ENCODE measurements around the gene PCNX4. TPM values are rescaled to one million over a fixed set of nuclear protein-coding genes. Genes with fewer than 3 reads are reported as not detected.

PCNX4 gene
- total RNA-seq, 1 experiment from 2014 or later: 130 TPM

DNA sequence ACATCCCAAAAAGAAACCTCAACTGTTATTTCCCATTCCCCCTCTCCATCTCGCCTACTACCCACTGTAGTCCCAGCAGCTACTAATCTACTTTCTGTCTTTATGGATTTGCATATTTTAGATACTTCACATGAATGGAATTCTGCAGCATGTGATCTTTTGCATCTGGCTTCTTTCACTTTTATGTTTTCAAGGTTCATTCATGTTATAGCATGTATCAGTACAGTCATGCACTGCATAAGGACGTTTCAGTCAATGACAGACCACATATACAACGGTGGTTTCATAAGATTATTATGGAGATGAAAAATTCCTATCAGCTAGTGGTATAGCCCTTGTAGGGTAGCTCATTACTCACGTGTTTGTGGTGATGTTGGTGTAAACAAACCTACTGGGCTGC lies 24.5 kb downstream of the PCNX4 start:
- Histone ChIP-seq H3K27me3 (replicated peaks) (no peaks in the 10 kb centered on the region), H3K9me3 (replicated peaks) (no peaks in the 10 kb centered on the region), H3K27ac (no peak overlapping the region), H3K36me3 (peaks cover 72% of the 10 kb centered on the region), H3K4me1 (replicated peaks) (no peaks in the 10 kb centered on the region), H3K4me3 (no peak overlapping the region)
- DNase-seq (ENCODE audit: low read depth in 1 of 2, low spot score in 2 of 2): no peak

DNA sequence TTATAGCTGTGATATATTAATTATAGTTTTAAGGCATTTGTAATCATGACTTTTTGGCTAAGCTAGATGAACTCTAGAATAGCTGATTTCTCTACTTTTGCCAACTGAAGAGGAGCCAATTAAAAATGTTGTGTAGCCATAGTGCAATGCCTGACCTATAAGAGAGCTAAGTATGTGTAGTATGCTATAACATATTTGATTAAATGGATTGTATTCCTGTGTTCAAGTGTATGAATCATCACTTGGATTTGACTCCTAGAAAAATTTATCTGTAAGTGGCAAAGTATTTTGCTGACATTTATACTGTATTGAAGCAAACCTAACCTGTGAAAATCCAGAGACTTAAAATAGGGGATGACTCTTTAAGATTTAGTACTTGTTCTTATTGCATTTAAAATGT lies 34.2 kb downstream of the PCNX4 start:
- Histone ChIP-seq H3K4me3 (no peak overlapping the region), H3K27ac (no peak overlapping the region), H3K27me3 (replicated peaks) (no peaks in the 10 kb centered on the region), H3K9me3 (replicated peaks) (no peaks in the 10 kb centered on the region), H3K36me3 (peaks cover 88% of the 10 kb centered on the region), H3K4me1 (replicated peaks) (no peaks in the 10 kb centered on the region)
- DNase-seq (ENCODE audit: low read depth in 1 of 2, low spot score in 2 of 2): no peak

DNA sequence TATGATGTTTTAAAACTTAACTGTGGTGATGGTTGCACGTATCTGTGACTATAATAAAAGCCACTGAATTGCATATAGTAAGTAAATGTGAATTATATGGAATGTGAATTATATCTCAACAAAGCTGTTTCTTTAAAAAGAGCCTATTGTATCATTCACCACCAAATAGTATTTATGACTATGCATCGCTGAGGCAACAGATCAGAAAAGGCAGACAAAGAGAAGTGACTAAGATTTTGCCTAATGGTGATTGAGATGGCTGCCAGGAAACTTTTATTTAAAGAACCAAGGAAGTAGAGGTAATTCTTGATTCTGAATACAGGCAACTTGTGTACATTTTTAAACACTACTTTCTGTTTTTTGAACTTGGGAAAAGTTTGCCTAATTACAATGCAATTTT lies 41.8 kb downstream of the PCNX4 start:
- DNase-seq (ENCODE audit: low read depth in 1 of 2, low spot score in 2 of 2): no peak
- Histone ChIP-seq H3K4me3 (no peak overlapping the region), H3K27me3 (replicated peaks) (no peaks in the 10 kb centered on the region), H3K9me3 (replicated peaks) (no peaks in the 10 kb centered on the region), H3K36me3 (peaks cover 59% of the 10 kb centered on the region), H3K27ac (no peak overlapping the region), H3K4me1 (replicated peaks) (no peaks in the 10 kb centered on the region)

DNA sequence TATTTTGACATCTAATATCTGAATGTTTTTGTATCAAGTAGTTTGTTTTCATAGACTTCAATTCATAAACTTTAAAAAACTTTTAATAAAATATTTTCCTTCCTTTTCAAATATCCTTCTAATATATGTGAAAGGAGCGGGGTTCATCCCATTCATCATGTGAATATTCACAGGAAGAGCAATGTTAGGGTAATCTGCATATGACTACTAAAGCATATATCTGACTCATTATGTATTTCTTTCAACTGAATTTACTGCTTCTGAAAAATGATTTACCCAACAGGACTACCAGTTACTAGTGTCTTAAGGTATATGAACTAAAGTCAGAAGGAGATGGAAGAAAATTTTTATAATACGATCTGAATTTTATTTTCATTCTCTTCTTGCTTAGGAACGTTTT lies 43.0 kb downstream of the PCNX4 start:
- H3K27ac ChIP-seq: no peak overlapping the region
- H3K36me3 ChIP-seq: peaks cover 49% of the 10 kb centered on the region
- no peaks in the 10 kb centered on the region for H3K9me3 ChIP-seq (replicated peaks)
- H3K27me3 ChIP-seq (replicated peaks): no peaks in the 10 kb centered on the region
- no peak for DNase-seq (ENCODE audit: low read depth in 1 of 2, low spot score in 2 of 2)
- no peaks in the 10 kb centered on the region for H3K4me1 ChIP-seq (replicated peaks)
- H3K4me3 ChIP-seq: no peak overlapping the region

DNA sequence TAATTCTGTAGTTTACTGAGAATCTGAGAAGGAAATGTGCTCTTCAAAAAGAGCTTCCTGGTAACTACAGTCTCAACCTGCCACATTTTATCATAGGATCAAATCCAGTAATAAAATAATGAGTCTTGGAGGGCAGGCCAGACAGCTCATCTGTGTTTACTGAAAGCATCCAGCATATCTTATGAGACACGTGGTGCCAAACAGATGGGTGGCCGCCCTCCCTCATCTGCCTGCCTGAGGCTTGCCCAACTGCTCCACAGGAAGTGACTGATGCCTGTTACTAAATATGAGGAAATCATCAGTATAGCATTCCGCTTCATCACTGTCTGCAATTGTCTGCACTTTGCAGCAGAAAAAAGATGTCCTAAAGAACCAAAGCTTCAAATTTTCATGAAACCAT lies 60.0 kb downstream of the PCNX4 start:
- Histone ChIP-seq H3K4me3 (no peak overlapping the region), H3K27ac (peak overlapping the region; percentile 92), H3K36me3 (peaks cover 66% of the 10 kb centered on the region), H3K9me3 (replicated peaks) (no peaks in the 10 kb centered on the region), H3K27me3 (replicated peaks) (no peaks in the 10 kb centered on the region), H3K4me1 (replicated peaks) (peaks cover 54% of the 10 kb centered on the region)
- DNase-seq (ENCODE audit: low read depth in 1 of 2, low spot score in 2 of 2): peak; percentile 80 to 93

DNA sequence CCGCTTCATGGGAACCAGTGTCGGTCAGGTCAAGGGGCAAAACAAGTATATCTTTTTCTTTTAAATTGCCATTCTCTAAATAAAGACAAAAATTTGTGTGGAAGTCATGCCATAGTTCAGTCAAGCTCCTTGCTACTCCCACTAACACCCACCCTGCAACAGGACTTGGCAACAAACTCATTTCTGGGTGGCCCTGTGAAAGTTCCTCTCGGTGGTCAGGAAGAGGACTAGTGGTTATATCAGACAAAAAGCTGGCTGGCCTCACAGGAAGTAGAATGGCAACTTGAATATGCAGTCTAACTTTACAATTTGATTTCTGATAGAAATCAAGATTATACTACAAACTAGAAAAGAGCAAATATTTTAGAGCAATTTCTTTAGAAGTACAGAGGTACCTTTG lies 62.3 kb downstream of the PCNX4 start:
- peak; percentile 82 to 85 for DNase-seq (ENCODE audit: low read depth in 1 of 2, low spot score in 2 of 2)
- Histone ChIP-seq H3K27me3 (replicated peaks) (no peaks in the 10 kb centered on the region), H3K4me1 (replicated peaks) (peaks cover 54% of the 10 kb centered on the region), H3K4me3 (no peak overlapping the region), H3K9me3 (replicated peaks) (no peaks in the 10 kb centered on the region), H3K27ac (peak overlapping the region; percentile 92), H3K36me3 (peaks cover 57% of the 10 kb centered on the region)

DNA sequence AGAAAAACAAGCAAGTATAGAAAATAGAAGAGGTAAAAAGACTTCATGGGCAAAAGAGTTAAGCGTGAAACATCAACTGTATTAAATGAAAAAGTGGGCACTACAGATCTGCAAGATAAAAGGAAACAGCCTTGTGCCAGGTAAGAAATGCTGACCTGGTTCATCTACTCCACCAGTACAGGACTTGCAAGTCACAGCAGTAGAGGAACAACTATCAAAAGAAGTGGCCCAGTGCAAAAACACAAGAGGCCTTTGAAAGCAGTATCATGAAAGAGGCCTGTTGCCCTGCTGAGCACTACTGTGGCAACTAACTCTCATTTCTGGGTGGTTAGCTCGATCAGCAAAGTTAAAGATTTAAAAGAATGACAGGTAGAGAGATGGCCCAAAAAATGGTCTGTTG lies 62.9 kb downstream of the PCNX4 start:
- DNase-seq (ENCODE audit: low read depth in 1 of 2, low spot score in 2 of 2): no peak
- H3K27me3 ChIP-seq (replicated peaks): no peaks in the 10 kb centered on the region

DNA sequence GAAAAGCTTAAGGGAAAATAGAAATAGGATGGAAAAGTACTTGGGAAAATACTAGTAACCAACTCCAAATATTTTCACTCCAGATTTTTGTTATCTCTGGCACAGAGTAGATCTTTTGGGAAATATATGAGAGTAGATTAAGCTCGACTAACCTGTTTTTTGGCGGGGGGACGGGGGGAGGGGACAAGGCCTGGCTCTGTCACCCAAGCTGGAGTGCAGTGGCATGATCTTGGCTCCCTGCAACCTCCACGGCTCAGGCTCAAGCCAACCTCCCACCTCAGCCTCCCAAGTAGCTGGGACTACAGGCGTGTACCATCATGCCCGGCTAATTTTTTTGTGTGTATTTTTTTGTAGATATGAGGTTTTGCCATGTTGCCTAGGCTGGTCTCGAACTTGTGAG lies 68.7 kb downstream of the PCNX4 start:
- H3K9me3 ChIP-seq (replicated peaks): no peaks in the 10 kb centered on the region

More for the DNA sequence above, 62.9 kb downstream of the PCNX4 start:
- H3K4me1 ChIP-seq (replicated peaks): peaks cover 57% of the 10 kb centered on the region
- H3K9me3 ChIP-seq (replicated peaks): no peaks in the 10 kb centered on the region
- H3K36me3 ChIP-seq: peaks cover 50% of the 10 kb centered on the region
- H3K4me3 ChIP-seq: no peak overlapping the region
- peak overlapping the region; percentile 92 for H3K27ac ChIP-seq

DNA sequence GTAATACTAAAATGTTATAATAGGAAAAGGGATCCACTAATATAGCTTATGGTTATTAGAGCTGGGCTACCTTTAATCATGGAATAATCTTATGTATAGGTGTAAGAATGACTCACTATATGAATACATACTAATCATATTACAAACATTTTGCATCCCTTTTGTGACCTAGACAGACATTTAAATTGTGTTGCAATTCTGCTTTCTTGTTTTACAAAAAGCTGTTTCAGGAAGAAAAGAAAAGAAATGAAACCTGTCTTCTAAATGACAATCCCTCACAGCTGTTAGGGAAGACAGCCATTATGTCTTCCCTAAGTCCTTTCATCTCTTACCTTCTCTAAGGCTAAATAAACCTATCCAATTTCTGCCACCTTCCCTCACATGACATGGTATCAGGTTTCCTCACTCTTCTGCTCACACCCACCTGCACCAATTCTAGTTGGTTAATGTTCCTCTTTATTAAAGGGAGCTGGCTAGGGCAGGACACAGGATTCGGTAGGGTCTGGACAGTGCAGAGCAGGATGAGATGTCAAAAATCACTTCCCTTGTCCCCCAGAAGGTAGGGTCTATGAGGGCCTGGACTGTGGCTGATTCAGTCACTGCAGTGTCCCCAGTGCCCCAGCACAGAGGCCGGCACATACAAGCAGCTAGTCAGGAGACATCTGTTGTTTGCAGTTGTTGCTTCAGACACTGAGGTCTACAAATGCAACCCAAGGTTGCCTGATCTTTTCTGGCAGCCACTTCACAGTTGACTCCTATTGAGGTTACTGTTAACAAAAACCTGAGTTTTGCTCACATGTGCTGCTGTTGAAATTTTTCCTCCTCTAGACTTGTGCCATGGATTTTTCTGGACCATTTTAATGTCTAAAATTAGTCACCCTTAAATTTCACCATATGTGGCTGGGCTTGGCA lies 69.7 kb downstream of the PCNX4 start:
- peaks cover 22% of the 10 kb centered on the region for H3K4me1 ChIP-seq (replicated peaks)
- no peak overlapping the region for H3K27ac ChIP-seq
- no peaks in the 10 kb centered on the region; the same call in 1 of the 2 replicates for H3K27me3 ChIP-seq (replicated peaks)
- H3K4me3 ChIP-seq: no peak overlapping the region
- DNase-seq (ENCODE audit: low read depth in 1 of 2, low spot score in 2 of 2): no peak
- H3K9me3 ChIP-seq (replicated peaks): no peaks in the 10 kb centered on the region
- peaks cover 28% of the 10 kb centered on the region for H3K36me3 ChIP-seq

More for the DNA sequence above, 68.7 kb downstream of the PCNX4 start:
- no peak for DNase-seq (ENCODE audit: low read depth in 1 of 2, low spot score in 2 of 2)
- H3K27ac ChIP-seq: no peak overlapping the region
- no peak overlapping the region for H3K4me3 ChIP-seq
- H3K27me3 ChIP-seq (replicated peaks): no peaks in the 10 kb centered on the region; the same call in 1 of the 2 replicates
- peaks cover 33% of the 10 kb centered on the region for H3K36me3 ChIP-seq
- H3K4me1 ChIP-seq (replicated peaks): peaks cover 17% of the 10 kb centered on the region

DNA sequence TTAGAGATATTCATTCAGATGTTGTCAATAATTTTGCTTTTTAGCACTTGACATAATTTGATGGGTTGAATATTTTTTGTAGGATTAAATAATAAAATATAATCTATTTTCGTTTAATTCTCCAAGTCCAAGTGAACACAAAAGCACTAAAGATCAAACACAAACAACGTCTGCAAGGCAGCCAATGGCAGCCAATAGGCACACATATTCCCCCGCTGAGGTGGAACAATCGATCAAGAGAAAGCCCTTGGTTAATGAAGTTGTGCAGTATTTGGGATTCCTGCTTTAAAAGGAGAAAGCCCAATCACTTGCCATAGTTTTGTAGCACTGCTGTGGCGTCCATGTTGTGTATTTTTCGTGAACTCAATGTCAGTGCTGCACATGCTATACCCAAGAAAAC lies 72.0 kb downstream of the PCNX4 start:
- H3K36me3 ChIP-seq: peaks cover 18% of the 10 kb centered on the region
- H3K4me1 ChIP-seq (replicated peaks): peaks cover 23% of the 10 kb centered on the region
- no peak for DNase-seq (ENCODE audit: low read depth in 1 of 2, low spot score in 2 of 2)
- no peaks in the 10 kb centered on the region for H3K9me3 ChIP-seq (replicated peaks)
- H3K27me3 ChIP-seq (replicated peaks): no peaks in the 10 kb centered on the region; the same call in 1 of the 2 replicates
- H3K4me3 ChIP-seq: peak overlapping the region; percentile 82
- no peak overlapping the region for H3K27ac ChIP-seq

DNA sequence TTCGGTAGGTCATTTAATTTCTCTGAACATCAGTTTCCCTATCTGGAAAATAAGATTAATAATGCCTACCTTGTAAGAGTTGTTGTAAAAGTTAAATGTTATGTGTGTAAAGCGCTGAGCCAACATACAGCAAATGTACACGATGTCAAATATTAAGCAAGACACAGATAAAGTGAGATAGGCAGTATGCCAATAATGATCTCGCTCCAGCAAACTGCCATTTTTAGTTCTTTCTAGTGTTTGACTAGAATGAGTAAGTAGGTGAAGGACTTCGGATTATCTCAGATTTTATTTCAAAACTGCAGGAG lies 72.6 kb downstream of the PCNX4 start:
- no peaks in the 10 kb centered on the region for H3K9me3 ChIP-seq (replicated peaks)
- peaks cover 18% of the 10 kb centered on the region for H3K36me3 ChIP-seq
- peak overlapping the region; percentile 82 for H3K4me3 ChIP-seq
- H3K27ac ChIP-seq: peak overlapping the region; percentile 69
- H3K27me3 ChIP-seq (replicated peaks): no peaks in the 10 kb centered on the region; the same call in 1 of the 2 replicates
- DNase-seq (ENCODE audit: low read depth in 1 of 2, low spot score in 2 of 2): no peak
- H3K4me1 ChIP-seq (replicated peaks): peaks cover 22% of the 10 kb centered on the region

DNA sequence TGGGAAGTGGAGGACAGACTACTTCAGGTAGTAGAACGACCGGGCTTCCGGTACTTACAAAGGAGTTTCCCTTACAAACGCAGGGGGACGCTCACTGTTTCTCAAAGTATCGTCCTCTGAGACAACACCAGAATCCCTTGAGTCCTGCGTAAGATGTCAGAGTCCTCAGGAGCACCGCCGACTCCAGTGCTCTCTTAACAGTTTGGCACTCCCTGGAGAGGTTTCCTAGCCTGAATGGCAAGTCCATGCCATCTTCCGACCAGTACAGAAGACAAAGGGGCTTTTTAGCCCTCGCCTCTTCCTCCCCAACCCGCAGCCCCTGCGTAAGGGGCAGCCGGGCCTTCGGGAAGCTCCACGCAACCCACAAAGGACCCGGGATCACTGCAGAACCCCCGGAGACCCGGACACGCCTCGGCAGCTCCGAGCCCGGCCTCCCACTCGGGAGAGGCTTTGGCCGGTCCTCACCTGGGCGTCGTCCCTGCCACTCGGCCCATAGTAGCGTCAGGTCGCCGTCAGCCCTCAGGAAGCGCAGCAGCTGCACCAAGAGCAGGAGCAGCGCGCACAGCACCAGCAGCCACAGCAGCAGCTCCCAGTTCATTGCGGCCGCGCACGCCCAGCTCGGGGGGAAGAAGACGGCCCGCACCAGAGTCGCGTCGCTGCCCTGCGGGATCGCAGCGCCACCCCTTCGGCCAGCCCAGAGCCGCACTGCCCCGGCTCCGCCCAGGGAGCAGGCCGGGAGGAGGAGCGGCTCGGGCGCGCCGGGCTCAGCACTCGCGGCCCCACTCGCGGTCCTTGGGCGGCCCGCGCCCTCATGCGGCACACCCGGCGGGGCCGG lies 73.2 kb downstream of the PCNX4 start, which contains the start of gene DHRS7:
DHRS7 (minus strand) TSS at position 687 of the 835 bp plus-strand sequence; CDS start at position 598, 89 bp downstream.
- peak within 1 kb of the TSS; percentile 69 for H3K27ac ChIP-seq
- H3K4me1 ChIP-seq (replicated peaks): peaks cover 19% of the 10 kb centered on the region
- peak; percentile 79 to 84 for DNase-seq (ENCODE audit: low read depth in 1 of 2, low spot score in 2 of 2)
- peaks cover 18% of the 10 kb centered on the region for H3K36me3 ChIP-seq
- H3K9me3 ChIP-seq (replicated peaks): no peaks in the 10 kb centered on the region
- H3K4me3 ChIP-seq: peak within 1 kb of the TSS; percentile 82
- H3K27me3 ChIP-seq (replicated peaks): no peaks in the 10 kb centered on the region; the same call in 1 of the 2 replicates

DNA sequence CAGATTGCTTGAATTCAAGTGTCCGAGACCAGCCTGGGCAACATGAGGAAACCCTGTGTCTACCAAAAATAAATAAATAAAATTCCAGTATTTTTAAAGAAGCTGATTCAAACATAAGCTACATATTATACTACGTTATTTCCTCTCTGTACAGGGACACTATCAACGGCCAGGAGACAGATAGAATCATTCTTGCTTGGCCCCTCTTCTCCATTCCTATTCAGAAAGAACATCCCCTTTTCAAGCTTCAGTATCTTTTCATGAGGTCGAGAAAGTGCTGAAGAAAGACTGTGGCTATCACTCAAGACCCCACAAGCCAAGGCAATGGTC lies 73.8 kb downstream of the PCNX4 start:
- Histone ChIP-seq H3K9me3 (replicated peaks) (no peaks in the 10 kb centered on the region), H3K36me3 (peaks cover 18% of the 10 kb centered on the region), H3K27me3 (replicated peaks) (no peaks in the 10 kb centered on the region; the same call in 1 of the 2 replicates), H3K4me3 (peak overlapping the region; percentile 82), H3K27ac (peak overlapping the region; percentile 21; the same call in 1 of the 2 replicates), H3K4me1 (replicated peaks) (peaks cover 19% of the 10 kb centered on the region)
- no peak for DNase-seq (ENCODE audit: low read depth in 1 of 2, low spot score in 2 of 2)

DNA sequence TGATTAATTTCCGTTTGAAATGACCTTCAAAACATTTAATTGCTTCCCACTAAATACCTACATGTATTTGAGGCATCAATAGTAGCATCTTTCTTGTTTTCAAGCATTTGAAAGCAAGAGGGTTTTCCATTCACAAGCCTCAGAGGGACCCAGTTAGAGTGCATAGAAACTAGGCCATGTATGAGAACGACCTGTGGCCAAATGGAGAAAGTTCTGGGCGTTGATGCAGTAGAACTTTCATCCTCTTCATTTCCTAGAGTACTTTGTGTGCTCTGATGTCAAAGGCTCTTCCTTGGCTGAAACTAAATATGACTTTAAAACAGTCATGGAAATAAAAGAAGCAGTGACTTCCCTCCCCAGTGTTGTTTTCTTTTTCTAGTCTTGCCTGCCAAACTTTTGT lies 74.4 kb downstream of the PCNX4 start:
- H3K36me3 ChIP-seq: peaks cover 17% of the 10 kb centered on the region
- H3K4me3 ChIP-seq: no peak overlapping the region
- no peaks in the 10 kb centered on the region for H3K9me3 ChIP-seq (replicated peaks)
- DNase-seq (ENCODE audit: low read depth in 1 of 2, low spot score in 2 of 2): no peak
- H3K27ac ChIP-seq: no peak overlapping the region
- H3K27me3 ChIP-seq (replicated peaks): no peaks in the 10 kb centered on the region; the same call in 1 of the 2 replicates
- peaks cover 19% of the 10 kb centered on the region for H3K4me1 ChIP-seq (replicated peaks)
